ENCODE results near the gene GRIN3B. TPM values are rescaled to one million over a fixed set of nuclear protein-coding genes. Genes with fewer than 3 reads are reported as not detected.

GRIN3B gene
- total RNA-seq, 4 donors from 2014 or later: not detected

DNA sequence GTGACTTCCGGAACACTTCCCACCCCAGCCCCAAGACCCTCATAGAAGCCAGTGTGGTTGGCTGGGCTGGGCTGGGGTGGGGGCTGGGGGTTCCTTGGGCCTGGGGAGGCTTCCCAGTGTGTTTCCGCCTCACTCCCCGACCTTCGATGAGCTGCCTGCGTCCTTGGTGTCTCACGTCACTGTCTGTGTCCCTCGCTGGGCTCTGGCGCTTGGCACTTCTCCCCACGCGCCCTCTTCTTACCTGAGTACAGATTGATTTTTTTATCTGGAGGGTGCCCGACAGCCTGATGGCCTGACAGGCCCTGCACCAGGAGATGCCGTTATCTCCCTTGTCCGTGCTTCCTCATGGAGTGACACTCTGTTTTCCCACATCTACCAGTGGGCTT lies 7.6 kb upstream of the GRIN3B start:
- H3K27ac ChIP-seq: no peak overlapping the region
- H3K36me3 ChIP-seq: peaks cover 0 to 29% of the 10 kb centered on the region in 2 donors
- no peaks in the 10 kb centered on the region for H3K9me3 ChIP-seq
- DNase-seq: no peak
- TF ChIP-seq, protein P1, sequence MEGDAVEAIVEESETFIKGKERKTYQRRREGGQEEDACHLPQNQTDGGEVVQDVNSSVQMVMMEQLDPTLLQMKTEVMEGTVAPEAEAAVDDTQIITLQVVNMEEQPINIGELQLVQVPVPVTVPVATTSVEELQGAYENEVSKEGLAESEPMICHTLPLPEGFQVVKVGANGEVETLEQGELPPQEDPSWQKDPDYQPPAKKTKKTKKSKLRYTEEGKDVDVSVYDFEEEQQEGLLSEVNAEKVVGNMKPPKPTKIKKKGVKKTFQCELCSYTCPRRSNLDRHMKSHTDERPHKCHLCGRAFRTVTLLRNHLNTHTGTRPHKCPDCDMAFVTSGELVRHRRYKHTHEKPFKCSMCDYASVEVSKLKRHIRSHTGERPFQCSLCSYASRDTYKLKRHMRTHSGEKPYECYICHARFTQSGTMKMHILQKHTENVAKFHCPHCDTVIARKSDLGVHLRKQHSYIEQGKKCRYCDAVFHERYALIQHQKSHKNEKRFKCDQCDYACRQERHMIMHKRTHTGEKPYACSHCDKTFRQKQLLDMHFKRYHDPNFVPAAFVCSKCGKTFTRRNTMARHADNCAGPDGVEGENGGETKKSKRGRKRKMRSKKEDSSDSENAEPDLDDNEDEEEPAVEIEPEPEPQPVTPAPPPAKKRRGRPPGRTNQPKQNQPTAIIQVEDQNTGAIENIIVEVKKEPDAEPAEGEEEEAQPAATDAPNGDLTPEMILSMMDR (IDR thresholded peaks at IDR 0.05 in 4 of 5, conservative IDR thresholded peaks at IDR 0.05 in 1 of 5): no peak
- TF ChIP-seq POLR2A (IDR thresholded peaks at IDR 0.05): no peak
- H3K4me1 ChIP-seq: peaks cover 0 to 9% of the 10 kb centered on the region in 2 donors
- intact Hi-C loops (cut with DNase I; ENCODE audit: low total_unique reads) (no loop called here), in situ Hi-C loops (cut with MboI; ENCODE audit: low sequenced_read_pairs in 4 of 4) (loop anchor here in 1 of 4 donors (25.0 kb wide), 1 partner anchor 130 kb away; the partner anchor contains the start of genes CFD and ELANE)
- no peak overlapping the region for H3K4me3 ChIP-seq
- ATAC-seq: no peak
- peaks cover 20 to 21% (median 21%) of the 10 kb centered on the region in 3 donors for H3K27me3 ChIP-seq

DNA sequence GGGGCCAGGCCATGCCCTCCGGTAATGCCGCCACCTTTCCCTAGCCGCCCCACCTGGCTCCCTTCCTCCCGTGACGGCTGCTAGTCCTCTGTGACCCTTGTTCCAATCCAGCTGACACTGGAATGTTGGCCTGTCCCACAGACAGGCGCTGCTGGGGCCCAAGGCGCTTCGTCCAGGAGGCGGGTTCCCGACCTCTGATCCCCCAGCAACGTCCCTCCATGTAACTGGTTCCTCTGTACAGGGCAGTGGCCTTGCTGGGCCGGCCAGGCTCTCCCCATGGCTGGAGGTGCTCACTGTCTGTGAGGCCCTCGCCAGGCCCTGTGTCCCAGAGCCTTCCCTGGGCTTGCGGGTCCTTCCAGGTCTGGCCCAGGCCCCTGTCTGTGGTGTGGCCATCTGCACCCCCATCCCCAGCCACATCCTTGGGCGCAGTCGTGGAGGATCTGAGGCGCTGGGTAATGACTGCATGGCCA lies 6.8 kb upstream of the GRIN3B start:
- Histone ChIP-seq H3K4me1 (peaks cover 0 to 9% of the 10 kb centered on the region in 2 donors), H3K4me3 (no peak overlapping the region), H3K27me3 (peaks cover 27 to 28% (median 28%) of the 10 kb centered on the region in 3 donors), H3K36me3 (peaks cover 0 to 29% of the 10 kb centered on the region in 2 donors), H3K27ac (no peak overlapping the region), H3K9me3 (no peaks in the 10 kb centered on the region)
- intact Hi-C loops (cut with DNase I; ENCODE audit: low total_unique reads): no loop called here
- in situ Hi-C loops (cut with MboI; ENCODE audit: low sequenced_read_pairs in 4 of 4): loop anchor here in 1 of 4 donors (25.0 kb wide), 1 partner anchor 131 kb away; the partner anchor contains the start of genes CFD and ELANE
- no peak for ATAC-seq
- no peak for TF ChIP-seq POLR2A (IDR thresholded peaks at IDR 0.05)
- TF ChIP-seq, protein P1 (IDR thresholded peaks at IDR 0.05 in 4 of 5, conservative IDR thresholded peaks at IDR 0.05 in 1 of 5): no peak
- no peak for DNase-seq

DNA sequence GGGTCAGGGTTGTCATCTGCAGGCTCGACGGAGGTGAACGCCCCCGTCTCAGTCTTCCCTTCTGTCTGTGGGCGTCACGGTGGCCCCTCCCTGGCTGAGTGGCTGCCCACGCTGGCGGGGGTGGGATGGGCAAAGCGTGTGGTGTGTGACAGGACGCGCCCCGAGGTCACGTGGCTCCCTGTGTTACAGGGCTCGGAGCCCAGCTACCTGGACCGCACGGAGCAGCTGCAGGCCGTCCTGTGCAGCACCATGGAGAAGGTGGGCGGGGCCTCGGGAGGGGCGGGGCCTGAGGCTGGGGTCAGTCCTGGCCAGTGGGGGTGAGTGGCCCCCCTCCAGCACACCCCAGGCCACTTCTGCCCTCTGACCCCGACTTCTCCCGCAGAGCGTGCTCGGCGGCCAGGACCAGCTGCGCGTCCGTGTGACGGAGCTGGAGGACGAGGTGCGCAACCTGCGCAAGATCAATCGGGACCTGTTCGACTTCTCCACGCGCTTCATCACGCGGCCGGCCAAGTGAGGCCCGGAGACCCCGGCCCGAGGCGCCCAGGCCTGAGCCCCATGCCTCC lies 6.3 kb upstream of the GRIN3B start:
- Histone ChIP-seq H3K4me3 (no peak overlapping the region), H3K27me3 (peaks cover 32 to 33% (median 33%) of the 10 kb centered on the region in 3 donors), H3K9me3 (no peaks in the 10 kb centered on the region), H3K36me3 (peaks cover 0 to 29% of the 10 kb centered on the region in 2 donors), H3K27ac (no peak overlapping the region), H3K4me1 (peaks cover 0 to 9% of the 10 kb centered on the region in 2 donors)
- no peak for ATAC-seq
- DNase-seq: no peak
- intact Hi-C loops (cut with DNase I; ENCODE audit: low total_unique reads) (no loop called here), in situ Hi-C loops (cut with MboI; ENCODE audit: low sequenced_read_pairs in 4 of 4) (loop anchor here in 1 of 4 donors (25.0 kb wide), 1 partner anchor 132 kb away; the partner anchor contains the start of genes CFD and ELANE)
- TF ChIP-seq, protein P1 (IDR thresholded peaks at IDR 0.05 in 4 of 5, conservative IDR thresholded peaks at IDR 0.05 in 1 of 5): no peak
- no peak for TF ChIP-seq POLR2A (IDR thresholded peaks at IDR 0.05)

GRCh38 chr19:994516-994915 lies 5.7 kb upstream of the GRIN3B start:
- Histone ChIP-seq H3K4me1 (peaks cover 0 to 9% of the 10 kb centered on the region in 2 donors), H3K27me3 (peaks cover 38 to 39% (median 39%) of the 10 kb centered on the region in 3 donors), H3K36me3 (peaks cover 0 to 29% of the 10 kb centered on the region in 2 donors), H3K9me3 (no peaks in the 10 kb centered on the region), H3K4me3 (no peak overlapping the region), H3K27ac (no peak overlapping the region)
- no peak for DNase-seq
- ATAC-seq: no peak
- in situ Hi-C loops (cut with MboI; ENCODE audit: low sequenced_read_pairs in 4 of 4) (loop anchor here in 1 of 4 donors (25.0 kb wide), 1 partner anchor 132 kb away; the partner anchor contains the start of genes CFD and ELANE), intact Hi-C loops (cut with DNase I; ENCODE audit: low total_unique reads) (no loop called here)
- no peak for TF ChIP-seq POLR2A (IDR thresholded peaks at IDR 0.05)
- TF ChIP-seq, protein P1 (IDR thresholded peaks at IDR 0.05 in 4 of 5, conservative IDR thresholded peaks at IDR 0.05 in 1 of 5): no peak
